Activated gamma-delta T cell treated with Interleukin-2 at 50 U/mL for 16 hours (primary cell): ENCODE results near the gene RAB28.

Experiments used
- DNase-seq: peaks from one replicate; pipeline ENCODE4 v3.0.0-alpha.2; 2020

Gene RAB28

DNA sequence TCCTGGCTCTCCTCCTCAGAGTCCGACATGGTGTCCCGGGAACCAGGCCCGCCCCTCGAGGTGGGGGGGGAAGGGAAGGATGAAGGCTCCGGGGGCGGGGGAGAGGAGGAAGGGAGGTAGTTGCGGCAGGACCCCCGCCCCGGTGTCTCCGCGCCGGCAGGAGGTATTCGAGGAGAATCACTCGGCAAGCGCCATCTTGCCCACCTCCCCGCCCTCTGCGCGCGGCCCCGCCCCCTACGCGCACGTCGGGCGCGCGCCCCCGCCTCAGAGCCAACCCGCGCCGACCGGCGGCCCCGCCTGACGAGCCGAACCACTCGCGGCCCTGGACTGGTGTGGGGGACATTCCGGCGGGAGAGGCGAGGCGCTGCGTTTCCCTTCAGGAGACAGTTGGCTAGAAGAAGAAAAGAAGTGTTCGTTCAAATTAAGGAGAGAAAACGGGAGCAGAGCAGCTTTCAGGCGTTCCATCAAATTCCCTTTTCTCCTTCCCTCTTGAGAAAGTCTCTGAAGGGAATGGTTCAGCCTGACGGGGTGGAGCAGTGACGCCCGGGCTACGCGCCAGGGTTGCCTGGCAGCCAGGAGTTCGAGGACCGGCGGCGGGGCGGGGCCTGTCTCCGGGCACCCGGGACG lies at the start of gene RAB28:
Gene RAB28, minus strand, starts transcription at position 219 of the 627 bp plus-strand sequence.
- peak; percentile 90 for DNase-seq

DNA sequence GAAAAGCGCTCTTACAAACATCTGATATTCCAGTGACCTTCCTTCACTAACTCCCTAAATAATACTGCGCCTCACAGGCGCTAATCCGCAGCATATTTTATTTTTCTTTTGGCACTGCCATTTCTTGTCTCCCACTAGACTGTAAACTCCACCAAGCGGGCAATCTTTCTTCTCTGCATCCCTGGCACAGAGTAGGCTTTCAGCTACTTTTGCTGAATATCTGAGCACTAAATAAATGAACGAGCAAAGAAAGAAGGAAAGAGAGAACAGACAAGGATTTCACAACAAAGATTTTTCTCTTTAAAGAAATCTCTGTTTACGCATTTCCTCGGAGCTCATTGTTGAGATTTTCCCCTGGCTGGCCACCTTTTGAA lies 47.5 kb upstream of the RAB28 start:
- no peak for DNase-seq

DNA sequence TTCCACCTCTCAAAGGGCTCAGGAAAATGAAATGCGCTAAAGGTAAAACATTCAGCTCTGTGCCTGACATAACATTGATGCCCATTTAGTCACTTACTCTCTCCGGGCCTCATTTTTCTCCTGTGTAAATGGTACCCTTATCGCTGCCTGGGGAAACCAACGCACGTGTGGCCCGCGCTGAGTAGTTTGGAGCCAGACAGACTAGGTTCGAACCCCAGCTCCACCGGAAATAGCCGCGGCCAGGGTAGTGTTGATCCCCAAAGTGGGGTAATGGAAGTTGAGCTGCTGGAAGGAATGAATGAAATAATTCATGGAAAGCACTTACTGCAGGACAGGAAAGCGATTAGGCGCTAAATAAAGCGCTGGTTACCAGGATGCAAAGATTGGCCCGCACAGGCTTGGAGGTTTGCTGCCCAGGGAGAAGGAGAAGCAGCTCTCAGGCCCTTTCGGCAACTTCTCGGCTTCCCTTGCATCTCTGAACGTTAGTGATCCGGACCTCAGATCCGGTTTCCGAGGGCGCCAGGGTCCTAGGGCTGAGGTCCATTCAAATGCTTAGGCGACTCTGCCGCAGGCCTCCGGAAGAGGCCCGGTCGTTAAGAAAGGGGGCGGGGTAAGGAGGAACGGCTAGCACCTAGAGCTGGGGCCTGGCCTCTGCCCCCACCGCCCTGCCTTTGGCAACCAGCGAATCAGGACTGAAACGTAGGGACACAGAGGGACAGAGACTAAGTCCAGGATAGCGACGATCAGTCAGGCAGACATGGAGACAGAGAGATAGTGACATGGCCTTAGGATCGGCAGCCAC lies 46.9 kb upstream of the RAB28 start:
- no peak for DNase-seq

DNA sequence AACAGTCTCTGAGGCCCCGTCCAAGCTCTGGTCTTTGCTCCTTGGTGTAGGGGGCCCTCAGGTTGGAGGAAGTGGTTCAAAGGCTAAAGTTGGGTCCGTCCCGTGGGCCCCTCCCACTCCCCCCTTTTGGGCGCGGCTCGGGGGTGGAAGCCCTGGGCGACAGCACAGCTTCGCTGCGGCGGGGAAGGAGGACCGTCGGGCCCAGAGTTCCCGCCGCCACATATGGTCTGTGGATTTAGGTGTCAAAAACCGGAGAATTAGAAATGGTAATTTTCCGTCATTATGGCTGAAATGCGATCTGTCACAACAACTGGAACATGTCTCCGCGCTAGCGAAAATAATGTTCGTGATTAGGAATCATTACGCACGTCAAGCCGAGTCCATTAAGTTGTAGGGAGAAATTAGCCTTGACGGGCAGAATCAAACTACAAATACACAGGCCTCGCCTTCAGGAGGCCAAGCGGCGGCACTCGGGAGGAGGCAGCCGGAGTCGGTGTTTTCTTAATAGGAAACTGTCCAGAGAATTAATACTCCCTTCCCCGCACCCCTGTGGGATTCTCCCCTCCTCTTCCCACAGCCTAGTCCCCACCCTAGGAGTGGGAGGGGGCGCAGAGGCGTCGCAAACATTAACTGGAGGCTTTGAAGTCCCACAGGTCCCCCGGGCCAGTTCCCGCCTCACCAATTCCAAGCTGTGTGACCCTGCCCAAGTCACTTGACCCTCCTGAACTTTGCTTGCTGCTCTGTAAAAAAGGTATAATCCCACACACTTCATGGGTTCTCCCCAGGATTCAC lies 45.2 kb upstream of the RAB28 start:
- no peak for DNase-seq

DNA sequence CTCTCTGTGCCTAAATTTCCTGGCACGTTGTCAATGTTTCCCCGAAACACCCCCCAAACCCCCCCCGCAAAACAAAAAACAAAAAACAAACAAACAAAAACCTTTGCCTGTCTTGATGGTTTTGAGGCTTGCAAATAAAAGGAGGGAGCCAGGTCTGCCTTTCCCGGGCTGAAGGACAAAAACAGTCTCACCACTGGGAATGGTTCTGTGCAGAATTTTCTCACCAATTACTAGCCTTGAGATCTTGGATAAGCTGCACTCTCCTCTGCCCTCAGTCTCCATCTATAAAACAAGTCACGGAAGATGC lies 44.6 kb upstream of the RAB28 start:
- no peak for DNase-seq

DNA sequence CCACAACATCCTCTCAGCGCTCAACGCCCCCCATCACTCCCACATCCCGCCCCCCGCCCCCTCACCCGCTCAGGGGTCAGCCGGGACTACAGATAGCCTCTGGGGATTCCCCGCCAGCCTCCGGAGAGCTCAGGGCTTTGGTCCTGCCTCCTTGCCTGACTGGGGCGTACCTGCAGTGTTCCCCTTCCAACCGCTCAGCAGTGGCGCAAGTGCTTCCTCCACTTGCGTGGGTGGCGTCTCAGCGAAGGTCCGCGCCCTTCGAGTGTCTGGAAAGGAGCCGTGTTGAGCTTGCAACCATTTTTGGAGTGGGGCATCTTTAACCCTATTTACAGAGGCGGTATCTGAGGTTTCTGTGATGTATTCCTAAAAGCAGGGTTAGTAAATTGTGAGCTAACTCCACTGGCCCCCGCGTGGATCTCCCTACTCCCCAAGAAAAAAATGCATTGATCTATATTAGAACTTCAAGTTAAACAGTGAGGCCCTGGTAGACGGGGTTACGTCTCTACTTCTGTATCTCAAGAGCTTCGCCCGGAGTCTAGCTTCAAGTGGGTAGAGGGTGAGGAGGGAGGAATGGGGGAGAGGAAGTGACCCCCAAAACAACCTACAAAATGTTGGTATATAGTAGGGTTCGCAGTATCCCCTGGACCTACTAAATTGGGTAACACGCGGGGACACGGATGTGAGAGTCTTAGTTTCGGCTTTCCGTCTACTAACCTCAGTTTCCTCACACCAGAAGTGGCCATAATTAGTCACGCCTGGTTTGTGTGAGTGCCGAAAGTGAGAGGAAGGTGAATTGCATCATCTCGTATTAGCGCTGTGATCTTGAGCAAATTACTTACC lies 44.1 kb upstream of the RAB28 start:
- DNase-seq: no peak

DNA sequence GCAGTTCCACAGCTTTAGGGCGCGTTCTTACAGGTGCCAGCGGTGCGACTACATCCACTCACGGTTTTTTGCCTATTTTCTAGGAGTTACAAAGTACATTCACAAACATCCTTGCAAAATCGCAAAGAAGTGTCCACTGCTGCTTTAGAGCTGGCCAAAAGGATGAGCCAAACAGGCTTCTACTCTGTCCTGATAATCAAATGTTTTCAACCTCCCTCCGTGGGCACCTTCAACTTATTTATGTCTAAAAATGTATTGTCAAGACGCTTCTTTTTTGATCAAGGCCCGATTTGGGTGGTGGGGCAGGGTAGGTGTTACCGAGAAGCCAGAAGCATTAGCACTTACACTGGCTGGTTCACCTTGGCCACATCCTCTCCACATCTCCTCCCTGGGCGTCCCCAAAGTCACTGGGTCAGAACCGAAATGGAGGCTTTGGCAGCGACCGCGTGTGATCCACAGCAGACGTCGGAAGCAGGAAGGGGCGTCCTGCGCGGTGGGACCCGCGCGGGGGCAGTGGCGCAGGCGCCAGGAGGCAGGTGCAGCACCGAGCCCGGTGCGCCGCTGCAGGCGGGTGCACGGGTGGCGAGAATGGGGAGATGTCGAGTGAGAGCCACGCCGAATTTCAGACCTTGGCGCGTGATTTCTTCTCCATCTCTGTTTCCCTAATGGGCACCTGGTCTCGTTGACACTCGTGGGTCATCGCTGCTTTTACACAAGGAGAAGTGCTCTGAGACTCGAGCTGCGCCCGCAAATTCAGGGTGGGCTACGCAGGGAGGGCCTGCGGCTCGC lies 43.2 kb upstream of the RAB28 start:
- no peak for DNase-seq

DNA sequence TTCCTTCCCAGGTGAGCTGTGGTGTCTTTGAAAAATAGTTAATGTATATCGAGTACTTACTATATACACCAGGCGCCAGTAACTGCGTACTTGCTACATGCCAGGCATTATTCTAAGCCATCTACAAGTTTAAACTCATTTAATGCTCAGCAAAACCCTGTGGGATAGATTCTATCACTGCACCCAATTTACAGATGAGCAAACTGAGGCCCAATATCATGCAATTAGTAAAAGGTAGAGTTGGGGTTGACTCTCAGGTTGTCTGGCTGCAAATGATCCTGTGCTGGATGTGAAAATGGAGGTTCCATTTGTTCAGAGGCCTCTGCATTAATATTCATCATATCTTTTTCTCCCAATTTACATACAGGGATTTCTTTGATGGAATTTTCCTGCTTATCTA lies 42.5 kb upstream of the RAB28 start:
- DNase-seq: no peak

DNA sequence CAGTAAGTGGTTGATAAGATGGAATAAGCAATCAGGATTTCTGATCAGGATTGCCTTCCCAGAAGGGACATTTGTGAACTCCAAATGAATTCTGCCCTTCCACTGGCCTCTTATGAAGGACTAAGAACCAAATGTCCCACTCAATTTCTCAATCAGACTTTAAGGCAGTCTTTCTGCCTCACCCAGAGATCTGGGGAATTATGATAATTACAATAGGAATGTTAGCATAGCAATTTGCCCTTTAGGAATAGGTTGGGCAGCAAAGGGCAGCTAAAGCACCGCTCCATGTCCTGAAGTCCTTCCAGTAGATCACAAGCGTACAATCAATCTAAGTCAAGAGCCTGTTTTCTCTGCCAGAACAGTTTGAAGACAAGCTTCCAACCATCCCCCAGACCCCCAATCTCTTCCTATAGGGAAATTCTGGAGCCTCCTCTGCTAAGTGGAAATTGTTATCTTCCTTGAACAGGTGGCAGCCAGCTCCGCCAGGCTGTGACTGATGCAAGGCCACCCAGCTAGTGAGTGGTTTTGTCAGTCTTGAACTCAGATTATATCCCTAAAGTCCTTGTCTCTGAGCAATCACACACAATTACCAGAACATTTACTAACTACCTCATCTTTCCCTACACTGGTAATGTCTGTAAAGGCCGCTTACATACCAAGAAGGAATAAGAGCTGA lies 41.6 kb upstream of the RAB28 start:
- DNase-seq: no peak

DNA sequence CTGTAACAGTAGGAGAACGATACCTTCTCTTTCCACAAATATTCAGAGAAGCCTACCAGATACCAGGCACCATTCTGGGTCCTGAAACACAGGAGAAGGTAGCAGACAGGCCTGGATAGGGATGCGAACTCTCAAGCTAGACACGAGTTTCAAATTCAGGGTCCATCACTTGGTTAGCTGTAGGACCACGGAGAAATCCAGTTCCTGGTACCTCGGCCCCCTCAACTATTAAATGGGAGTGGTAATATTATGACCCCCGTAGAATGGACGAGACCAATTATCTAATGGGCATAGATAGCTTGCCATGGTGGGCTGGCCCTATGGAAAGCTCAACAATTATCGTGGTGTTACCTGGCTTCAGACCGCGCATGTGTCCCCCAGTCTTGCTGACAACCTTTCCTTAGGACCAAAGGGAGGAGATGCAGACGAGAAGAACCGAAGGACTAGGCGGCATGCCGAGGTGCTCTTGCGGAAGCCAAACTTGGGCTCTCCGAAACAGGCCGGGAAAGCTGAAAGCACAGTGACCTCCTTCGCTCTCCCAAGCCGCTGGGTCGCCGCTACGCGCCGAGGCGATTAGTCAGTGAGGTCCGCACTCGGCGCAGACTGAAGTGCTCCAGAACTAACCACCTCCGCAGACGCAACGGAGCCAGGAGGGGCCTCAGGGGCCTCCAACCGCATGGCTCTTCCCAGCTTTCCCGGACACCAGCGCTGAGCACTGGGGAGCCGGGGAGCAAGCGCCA lies 40.5 kb upstream of the RAB28 start:
- no peak for DNase-seq

DNA sequence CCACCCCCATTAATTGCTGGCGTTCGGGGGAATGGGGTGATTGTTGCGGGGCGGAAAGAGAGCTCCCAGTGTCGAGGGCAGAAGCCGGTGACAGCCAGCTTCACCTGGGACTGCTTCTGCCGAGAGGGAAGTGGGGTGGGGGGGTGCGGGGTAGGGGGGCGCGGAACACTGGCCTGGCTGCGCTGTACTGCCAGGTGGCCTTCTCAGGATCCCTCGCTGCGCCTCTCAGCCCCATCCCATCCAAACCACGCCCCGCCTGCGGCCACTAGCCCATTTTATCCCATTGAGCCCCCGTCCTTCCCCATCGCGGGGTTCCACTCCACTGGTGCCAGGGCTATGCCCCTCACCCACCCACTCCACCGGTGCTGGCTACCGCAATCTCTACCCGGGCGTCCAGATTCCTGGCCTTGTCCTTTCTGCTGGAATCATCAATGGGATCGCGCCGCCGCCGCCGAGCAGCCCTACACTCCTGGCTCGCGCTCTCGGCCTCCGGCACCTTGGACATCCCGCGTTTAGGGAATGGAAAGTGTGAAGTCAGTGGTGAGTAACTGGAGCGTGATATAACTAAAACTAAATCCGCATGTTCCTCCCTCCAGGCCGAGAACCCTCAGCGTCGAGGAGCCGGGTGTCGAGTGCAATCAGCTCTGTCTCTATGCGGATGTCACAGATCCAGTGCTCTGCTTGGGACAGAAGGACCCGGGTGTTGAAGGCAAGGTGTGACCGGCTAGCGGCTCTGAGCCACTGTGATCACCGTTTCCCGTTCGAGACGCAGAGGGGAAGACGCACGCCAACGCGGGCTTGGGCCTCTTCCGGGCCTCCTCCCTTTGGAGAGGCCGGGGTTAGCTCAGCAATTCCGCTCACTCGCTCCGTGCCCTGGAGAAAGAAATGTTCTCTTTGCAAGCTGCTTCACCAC lies 39.7 kb upstream of the RAB28 start:
- no peak for DNase-seq

DNA sequence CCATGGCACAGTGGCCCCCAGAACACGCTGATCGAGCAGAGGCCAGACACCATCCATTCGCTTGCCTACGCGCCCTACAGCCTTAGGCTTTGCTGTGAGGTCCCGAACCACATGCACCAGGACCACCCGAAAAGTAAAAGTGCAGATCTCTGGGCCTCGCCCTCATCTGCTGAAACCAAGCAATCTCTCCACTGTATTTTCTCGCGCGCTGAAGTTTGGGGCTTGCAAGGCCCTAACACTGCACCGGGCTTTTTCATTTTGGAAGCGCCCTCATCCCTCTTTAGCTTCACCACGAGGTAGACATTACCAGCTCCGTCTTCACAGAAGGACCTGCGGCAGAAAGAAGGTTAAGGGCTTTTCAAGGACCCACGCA lies 39.0 kb upstream of the RAB28 start:
- no peak for DNase-seq

DNA sequence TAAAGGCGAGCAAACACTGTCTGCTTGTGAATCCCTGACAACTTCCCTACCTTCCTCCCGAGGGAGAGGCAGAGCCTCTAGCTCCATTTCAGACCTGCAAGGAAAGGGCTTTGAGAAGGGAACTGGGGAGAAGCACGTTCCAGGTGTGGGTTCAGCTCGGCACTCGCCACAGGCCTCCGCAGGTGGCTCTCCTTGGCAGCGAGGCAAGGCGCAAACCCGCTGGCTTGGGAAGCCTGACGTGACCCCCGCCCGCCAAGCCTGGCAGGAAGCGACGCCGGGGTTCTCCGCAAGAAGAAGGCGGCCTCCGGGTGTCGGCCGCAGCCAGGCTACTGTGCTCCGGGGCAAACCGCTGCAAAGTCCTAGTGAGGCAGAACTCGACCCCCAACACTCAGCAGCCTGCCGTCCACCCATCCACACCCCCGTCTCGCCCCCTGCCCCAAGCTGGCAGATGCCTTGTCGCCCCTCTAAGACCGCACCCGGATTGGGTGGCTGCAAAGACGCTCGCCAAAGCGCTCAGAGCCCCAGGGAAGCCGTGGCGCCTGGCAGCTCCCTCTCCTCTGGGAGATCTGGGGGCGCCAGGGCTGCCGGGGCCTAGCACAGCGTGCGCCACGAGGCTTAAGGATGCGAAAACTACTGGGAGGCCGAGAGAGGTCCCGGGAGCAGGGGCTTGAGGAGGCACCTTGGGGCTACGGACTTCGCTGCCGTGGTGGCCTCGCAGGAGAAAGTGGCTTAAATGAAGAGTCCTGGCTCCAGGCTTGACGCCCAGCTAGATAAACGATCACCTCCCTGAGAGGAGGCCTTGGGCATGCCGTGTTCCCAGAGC lies 38.4 kb upstream of the RAB28 start:
- no peak for DNase-seq

DNA sequence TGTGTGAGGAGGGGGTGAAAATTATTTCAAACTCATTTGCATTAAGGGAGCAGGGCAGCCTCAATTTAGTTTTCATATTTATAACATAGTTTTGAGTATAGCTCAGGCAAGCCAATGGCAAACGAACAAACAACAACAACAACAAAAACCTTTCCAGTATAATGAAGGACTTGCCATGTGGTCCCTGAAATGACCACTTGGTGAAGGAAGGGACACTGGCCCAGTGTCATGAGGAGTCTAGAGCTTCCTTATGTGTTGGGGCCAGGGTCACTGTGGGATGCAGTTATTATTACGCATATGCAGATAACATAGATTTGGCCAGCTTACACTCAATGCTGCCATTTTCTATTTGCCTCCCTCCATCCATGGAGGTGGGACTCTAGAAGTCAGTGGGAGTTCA lies 36.9 kb upstream of the RAB28 start:
- no peak for DNase-seq

DNA sequence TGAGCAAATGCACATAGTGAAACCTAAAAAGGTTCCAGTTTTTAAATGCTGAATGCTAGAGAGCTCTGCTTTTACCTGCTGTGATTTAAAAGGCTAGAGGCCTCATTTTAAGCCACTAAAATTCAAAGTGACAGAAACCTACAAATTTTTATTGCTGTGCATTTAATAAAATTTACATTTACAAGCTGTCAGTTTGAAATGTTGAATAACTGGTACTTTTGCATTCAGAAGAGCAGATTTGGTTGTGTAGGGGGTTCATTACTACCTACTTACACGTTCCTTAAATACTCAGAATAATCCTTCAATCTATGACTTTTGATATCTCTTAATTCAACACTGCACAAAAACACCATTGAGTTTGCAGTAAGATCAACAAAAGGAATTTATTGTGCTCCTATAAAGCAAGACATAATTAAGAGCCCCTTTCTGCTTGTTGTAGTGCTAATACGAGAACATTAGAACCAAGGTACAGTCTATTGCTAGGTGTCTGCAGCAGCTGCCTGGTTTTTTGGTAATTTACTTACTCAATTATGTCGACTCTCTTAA lies 32.2 kb upstream of the RAB28 start:
- DNase-seq: no peak

DNA sequence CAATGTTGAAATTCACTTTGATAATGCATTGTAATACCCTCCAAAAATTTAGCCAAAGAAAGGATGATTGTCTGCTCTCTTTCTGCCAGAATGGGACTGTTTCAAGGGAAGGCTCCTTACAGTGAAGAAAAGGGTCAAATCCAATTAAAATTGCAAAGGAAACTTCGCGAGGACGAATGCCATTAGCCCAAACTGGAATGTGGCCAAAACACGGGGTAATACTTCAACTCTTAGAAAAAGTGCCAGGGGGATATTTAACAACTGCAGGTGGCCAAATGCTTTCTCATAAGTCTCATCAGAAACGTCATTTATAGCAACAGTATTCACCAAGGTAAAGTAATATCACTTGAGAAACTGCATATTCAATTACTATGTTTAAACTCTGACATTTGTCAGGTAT lies 31.1 kb upstream of the RAB28 start:
- DNase-seq: no peak

DNA sequence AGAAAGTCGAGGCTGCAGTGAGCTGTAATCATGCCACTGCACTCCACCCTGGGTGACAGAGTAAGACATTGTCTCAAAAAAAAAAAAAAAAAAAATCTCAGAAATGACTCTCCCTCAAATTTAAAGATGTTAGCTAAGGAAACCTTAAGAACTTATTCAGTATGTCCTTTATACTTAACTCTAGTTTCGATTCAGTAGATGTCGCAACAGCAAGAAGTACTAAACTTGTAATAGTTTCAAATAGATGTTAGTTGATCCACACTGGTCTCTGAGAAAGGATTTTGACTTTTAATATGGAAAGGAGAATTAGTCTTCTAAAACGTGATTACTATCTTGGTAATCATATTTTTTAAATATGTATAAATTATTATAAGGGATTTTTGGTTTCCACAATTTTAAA lies 30.6 kb upstream of the RAB28 start:
- no peak for DNase-seq

DNA sequence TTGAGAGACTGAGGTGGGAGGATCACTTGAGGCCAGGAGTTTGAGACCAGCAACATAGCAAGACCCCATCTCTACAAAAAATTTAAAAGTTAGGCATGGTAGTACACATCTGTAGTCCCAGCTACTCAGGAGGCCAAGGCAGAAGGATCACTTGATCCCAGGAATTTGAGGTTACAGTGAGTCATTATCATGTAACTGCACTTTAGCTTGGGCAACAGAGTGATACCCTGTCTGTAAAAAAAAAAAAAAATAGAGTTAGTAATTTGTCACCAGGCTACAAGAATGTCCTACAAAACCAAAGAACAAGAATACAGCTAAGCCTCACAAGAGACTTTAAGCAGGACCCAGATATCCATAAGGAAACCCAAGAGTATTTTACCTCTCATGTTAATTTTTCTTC lies 27.0 kb upstream of the RAB28 start:
- no peak for DNase-seq

DNA sequence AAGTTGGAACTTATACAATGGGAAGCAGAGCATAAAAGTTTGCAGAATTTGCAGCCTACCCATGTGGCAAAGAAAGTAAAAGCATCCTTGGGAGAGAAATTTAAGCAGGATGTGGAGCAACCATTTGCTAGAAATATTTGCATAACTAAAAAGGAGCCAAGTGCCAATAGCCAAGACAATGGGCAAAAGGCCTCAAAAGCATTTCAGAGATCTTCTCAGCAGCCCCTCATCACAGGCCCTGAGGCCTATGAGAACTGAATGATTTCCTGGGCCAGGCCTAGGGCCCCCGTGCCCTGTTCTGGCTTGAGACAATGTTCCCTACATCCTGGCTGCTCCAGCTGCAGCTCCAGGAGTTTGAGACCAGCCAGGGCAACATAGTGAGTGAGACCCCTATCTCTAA lies 25.3 kb upstream of the RAB28 start:
- no peak for DNase-seq
